Measurements from ENCODE around the gene CSRP3.
A peak's percentile ranks its signal among the peaks of the same experiment; 100 is the strongest.

CSRP3 gene

DNA sequence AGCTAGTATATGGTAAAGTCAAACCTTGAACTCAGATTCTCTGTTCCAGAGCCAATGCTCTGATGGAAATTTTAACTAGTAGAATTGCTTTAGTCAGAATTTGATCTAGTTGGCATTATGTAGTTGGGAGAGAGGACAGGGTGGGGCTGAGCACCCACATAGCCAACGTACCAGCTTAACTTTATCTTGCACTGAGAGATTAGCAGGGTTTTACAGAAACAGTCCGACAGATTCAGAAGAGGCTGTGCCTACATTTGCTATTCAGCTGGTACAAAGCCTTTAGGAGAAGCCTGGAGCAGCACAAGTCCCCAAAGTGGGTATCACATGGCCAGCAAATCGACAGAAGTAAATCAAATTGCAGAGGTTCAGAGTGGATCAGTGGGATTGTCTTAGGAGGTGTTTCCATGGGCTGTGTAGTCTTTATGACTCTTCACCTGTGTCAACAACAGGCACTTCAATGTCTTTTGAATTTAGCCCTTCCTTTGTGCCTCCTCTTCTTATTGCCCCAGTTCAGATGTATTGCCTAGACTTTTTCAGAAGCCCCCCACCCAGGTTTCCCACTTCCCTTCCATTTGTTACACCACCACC is 7.3 kb upstream of the CSRP3 start:
- Histone ChIP-seq H2BK12ac (ENCODE audit: low read length in 2 of 2) (no peak overlapping the region), H3K4ac (ENCODE audit: low read depth in 1 of 2, low read length in 2 of 2) (no peak overlapping the region), H3K27me3 (ENCODE audit: control insufficient read depth in 1 of 2, insufficient read depth in 1 of 2, low read length in 2 of 2) (peaks cover 17 to 66% of the 10 kb centered on the region in 2 experiments), H3K79me1 (replicated peaks; ENCODE audit: low read length, poor library complexity, severe bottlenecking) (no peaks in the 10 kb centered on the region), H3K9ac (ENCODE audit: low read length) (no peak overlapping the region), H2AK5ac (ENCODE audit: low read length, severe bottlenecking) (no peak overlapping the region), H3K14ac (ENCODE audit: low read length in 2 of 2) (no peak overlapping the region), H4K91ac (ENCODE audit: low read length) (no peak overlapping the region), H2AFZ (ENCODE audit: low read depth, low read length) (no peak overlapping the region), H3K18ac (ENCODE audit: low read depth in 1 of 2, low read length in 2 of 2) (no peak overlapping the region), H3K36me3 (ENCODE audit: control insufficient read depth in 1 of 2, insufficient read depth in 2 of 2, low read depth in 1 of 2, low read length in 2 of 2) (no peaks in the 10 kb centered on the region), H3K23ac (ENCODE audit: low read length in 2 of 2) (no peak overlapping the region), H2BK120ac (ENCODE audit: low read depth, low read length) (no peak overlapping the region), H3K27ac (ENCODE audit: low read length, poor library complexity, severe bottlenecking) (no peak overlapping the region), H2BK5ac (ENCODE audit: low read depth, low read length, poor library complexity, severe bottlenecking) (no peak overlapping the region), H3K9me3 (ENCODE audit: control insufficient read depth, low read length) (no peaks in the 10 kb centered on the region), H4K8ac (ENCODE audit: low read length) (no peak overlapping the region), H3K4me1 (ENCODE audit: control insufficient read depth, insufficient read depth, low read depth, low read length) (no peaks in the 10 kb centered on the region), H3K4me2 (ENCODE audit: low read length, poor library complexity, severe bottlenecking) (no peak overlapping the region), H2BK15ac (ENCODE audit: low read depth, poor library complexity, severe bottlenecking) (no peak overlapping the region), H3K4me3 (ENCODE audit: insufficient read depth in 1 of 2, low read depth in 1 of 2, low read length in 2 of 2) (no peak overlapping the region)
- 88% methylated on average over 3 of the region's 3 CpGs for WGBS
- DNase-seq = no peak

- Histone ChIP-seq H3K4me1 (ENCODE audit: control insufficient read depth, insufficient read depth, low read depth, low read length) (no peaks in the 10 kb centered on the region), H3K9ac (ENCODE audit: low read length) (no peak overlapping the region), H4K8ac (ENCODE audit: low read length) (no peak overlapping the region), H3K27me3 (ENCODE audit: control insufficient read depth in 1 of 2, insufficient read depth in 1 of 2, low read length in 2 of 2) (peaks cover 13 to 58% of the 10 kb centered on the region in 2 experiments), H3K4ac (ENCODE audit: low read depth in 1 of 2, low read length in 2 of 2) (no peak overlapping the region), H3K36me3 (ENCODE audit: control insufficient read depth in 1 of 2, insufficient read depth in 2 of 2, low read depth in 1 of 2, low read length in 2 of 2) (no peaks in the 10 kb centered on the region), H3K23ac (ENCODE audit: low read length in 2 of 2) (no peak overlapping the region), H3K4me3 (ENCODE audit: insufficient read depth in 1 of 2, low read depth in 1 of 2, low read length in 2 of 2) (no peak overlapping the region), H2AFZ (ENCODE audit: low read depth, low read length) (no peak overlapping the region), H3K27ac (ENCODE audit: low read length, poor library complexity, severe bottlenecking) (no peak overlapping the region), H2BK15ac (ENCODE audit: low read depth, poor library complexity, severe bottlenecking) (no peak overlapping the region), H3K14ac (ENCODE audit: low read length in 2 of 2) (no peak overlapping the region), H3K18ac (ENCODE audit: low read depth in 1 of 2, low read length in 2 of 2) (no peak overlapping the region), H2BK12ac (ENCODE audit: low read length in 2 of 2) (no peak overlapping the region), H4K91ac (ENCODE audit: low read length) (no peak overlapping the region), H2BK5ac (ENCODE audit: low read depth, low read length, poor library complexity, severe bottlenecking) (no peak overlapping the region), H2BK120ac (ENCODE audit: low read depth, low read length) (no peak overlapping the region), H3K9me3 (ENCODE audit: control insufficient read depth, low read length) (no peaks in the 10 kb centered on the region), H3K79me1 (replicated peaks; ENCODE audit: low read length, poor library complexity, severe bottlenecking) (no peaks in the 10 kb centered on the region), H3K4me2 (ENCODE audit: low read length, poor library complexity, severe bottlenecking) (no peak overlapping the region), H2AK5ac (ENCODE audit: low read length, severe bottlenecking) (no peak overlapping the region)
- no peak for DNase-seq
- 83% methylated on average over 2 of the region's 2 CpGs for WGBS
These were observed 6.4 kb upstream of the CSRP3 start for GRCh38 chr11:19208181-19208580.

GRCh38 chr11:19204836-19205235 is 3.1 kb upstream of the CSRP3 start:
- Histone ChIP-seq H3K36me3 (ENCODE audit: control insufficient read depth in 1 of 2, insufficient read depth in 2 of 2, low read depth in 1 of 2, low read length in 2 of 2) (no peaks in the 10 kb centered on the region), H3K23ac (ENCODE audit: low read length in 2 of 2) (no peak overlapping the region), H3K4me2 (ENCODE audit: low read length, poor library complexity, severe bottlenecking) (no peak overlapping the region), H2AK5ac (ENCODE audit: low read length, severe bottlenecking) (no peak overlapping the region), H2AFZ (ENCODE audit: low read depth, low read length) (no peak overlapping the region), H3K27ac (ENCODE audit: low read length, poor library complexity, severe bottlenecking) (no peak overlapping the region), H3K4me3 (ENCODE audit: insufficient read depth in 1 of 2, low read depth in 1 of 2, low read length in 2 of 2) (no peak overlapping the region), H2BK120ac (ENCODE audit: low read depth, low read length) (no peak overlapping the region), H4K8ac (ENCODE audit: low read length) (no peak overlapping the region), H3K4ac (ENCODE audit: low read depth in 1 of 2, low read length in 2 of 2) (no peak overlapping the region), H2BK5ac (ENCODE audit: low read depth, low read length, poor library complexity, severe bottlenecking) (no peak overlapping the region), H3K9me3 (ENCODE audit: control insufficient read depth, low read length) (no peaks in the 10 kb centered on the region), H3K27me3 (ENCODE audit: control insufficient read depth in 1 of 2, insufficient read depth in 1 of 2, low read length in 2 of 2) (peaks cover 12 to 39% of the 10 kb centered on the region in 2 experiments), H3K18ac (ENCODE audit: low read depth in 1 of 2, low read length in 2 of 2) (no peak overlapping the region), H2BK15ac (ENCODE audit: low read depth, poor library complexity, severe bottlenecking) (no peak overlapping the region), H3K4me1 (ENCODE audit: control insufficient read depth, insufficient read depth, low read depth, low read length) (no peaks in the 10 kb centered on the region), H3K79me1 (replicated peaks; ENCODE audit: low read length, poor library complexity, severe bottlenecking) (no peaks in the 10 kb centered on the region), H3K14ac (ENCODE audit: low read length in 2 of 2) (no peak overlapping the region), H3K9ac (ENCODE audit: low read length) (no peak overlapping the region), H4K91ac (ENCODE audit: low read length) (no peak overlapping the region), H2BK12ac (ENCODE audit: low read length in 2 of 2) (no peak overlapping the region)
- DNase-seq = no peak
- no CpG with 5 or more reads among the region's 5 CpGs for WGBS

- no peak overlapping the region for H3K14ac ChIP-seq (ENCODE audit: low read length in 2 of 2)
- H3K27me3 ChIP-seq (ENCODE audit: control insufficient read depth in 1 of 2, insufficient read depth in 1 of 2, low read length in 2 of 2) = peaks cover 4 to 24% of the 10 kb centered on the region in 2 experiments
- no peak overlapping the region for H3K27ac ChIP-seq (ENCODE audit: low read length, poor library complexity, severe bottlenecking)
- peak overlapping the region; percentile 28 for H3K9ac ChIP-seq (ENCODE audit: low read length)
- WGBS = 72% methylated on average over 5 of the region's 6 CpGs
- H3K4ac ChIP-seq (ENCODE audit: low read depth in 1 of 2, low read length in 2 of 2) = no peak overlapping the region
- no peak overlapping the region for H4K91ac ChIP-seq (ENCODE audit: low read length)
- H3K4me2 ChIP-seq (ENCODE audit: low read length, poor library complexity, severe bottlenecking) = no peak overlapping the region
- H3K79me1 ChIP-seq (replicated peaks; ENCODE audit: low read length, poor library complexity, severe bottlenecking) = no peaks in the 10 kb centered on the region
- no peaks in the 10 kb centered on the region for H3K9me3 ChIP-seq (ENCODE audit: control insufficient read depth, low read length)
- no peak overlapping the region for H3K23ac ChIP-seq (ENCODE audit: low read length in 2 of 2)
- no peak overlapping the region for H2BK5ac ChIP-seq (ENCODE audit: low read depth, low read length, poor library complexity, severe bottlenecking)
- no peak overlapping the region for H2AFZ ChIP-seq (ENCODE audit: low read depth, low read length)
- H3K18ac ChIP-seq (ENCODE audit: low read depth in 1 of 2, low read length in 2 of 2) = no peak overlapping the region
- no peak for DNase-seq
- H2BK15ac ChIP-seq (ENCODE audit: low read depth, poor library complexity, severe bottlenecking) = no peak overlapping the region
- peak overlapping the region in 1 of 2 experiments; percentile 28 for H3K4me3 ChIP-seq (ENCODE audit: insufficient read depth in 1 of 2, low read depth in 1 of 2, low read length in 2 of 2)
- H3K36me3 ChIP-seq (ENCODE audit: control insufficient read depth in 1 of 2, insufficient read depth in 2 of 2, low read depth in 1 of 2, low read length in 2 of 2) = no peaks in the 10 kb centered on the region
- no peak overlapping the region for H4K8ac ChIP-seq (ENCODE audit: low read length)
- no peaks in the 10 kb centered on the region for H3K4me1 ChIP-seq (ENCODE audit: control insufficient read depth, insufficient read depth, low read depth, low read length)
- H2AK5ac ChIP-seq (ENCODE audit: low read length, severe bottlenecking) = no peak overlapping the region
- H2BK12ac ChIP-seq (ENCODE audit: low read length in 2 of 2) = no peak overlapping the region
- no peak overlapping the region for H2BK120ac ChIP-seq (ENCODE audit: low read depth, low read length)
These were observed 1.2 kb downstream of the CSRP3 start for GRCh38 chr11:19200410-19201201.

All from mesenchymal stem cell (in vitro differentiated cells and primary cell).